Stimulated activated CD8-positive, alpha-beta memory T cell treated with anti-CD3 and anti-CD28 coated beads, Interleukin-12 subunit alpha, Interleukin-12 subunit beta, amount 100 ng/mL, for 24 hours (primary cell): ENCODE measurements around the gene DCAF4.
"Not testable (repeated sequence)": the region's sequence is repeated elsewhere in the genome, so short reads cannot be mapped to it uniquely, and the experiment has no call there.

Source experiments
- DNase-seq: peaks from one replicate; pipeline ENCODE4 v3.0.0-alpha.2; 2020; ENCODE audit errors: extremely low read depth

Gene DCAF4

GRCh38 chr14:72970824-72971434, 44.7 kb downstream of the DCAF4 start:
- DNase-seq = no peak

DNA sequence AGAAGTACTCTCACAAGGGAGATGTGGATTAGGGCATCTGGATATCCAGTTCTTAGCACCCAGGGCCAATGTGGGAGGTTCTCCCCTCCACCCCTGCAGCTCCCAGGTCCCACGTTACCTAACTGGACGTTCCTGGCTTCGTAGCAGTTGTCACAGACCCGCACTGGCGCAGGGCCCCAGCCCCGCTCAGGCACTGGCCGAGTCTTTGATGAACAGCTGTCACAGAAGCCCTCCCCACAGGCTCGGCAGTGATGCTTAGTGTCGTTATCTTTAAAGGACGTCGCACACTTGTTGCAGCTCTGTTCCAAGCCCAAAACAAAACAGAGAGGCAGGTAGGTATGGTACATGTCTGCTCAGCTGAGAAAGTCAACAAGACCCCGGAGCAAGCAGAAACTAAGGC, 48.4 kb downstream of the DCAF4 start:
- DNase-seq = no peak

DNA sequence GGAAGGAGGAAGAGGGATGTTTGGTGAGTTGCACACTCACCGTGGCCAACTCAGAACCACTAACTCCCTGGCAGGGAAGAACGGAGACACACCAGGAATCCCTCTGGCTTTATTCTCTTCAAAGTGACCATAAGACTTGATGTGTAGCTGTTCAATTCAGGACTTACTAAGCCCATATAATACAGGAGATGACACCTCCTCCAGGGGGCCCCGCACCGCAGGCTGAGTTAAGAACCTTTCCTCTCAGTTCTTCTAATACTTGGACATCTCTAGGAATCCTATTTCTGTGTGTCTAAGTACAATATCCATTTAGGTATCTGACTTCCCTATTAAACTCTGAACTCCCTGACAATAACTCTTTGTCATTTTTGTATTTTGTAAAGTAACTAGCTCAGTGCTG, 49.5 kb downstream of the DCAF4 start:
- no peak for DNase-seq

- DNase-seq = no peak
Observed at GRCh38 chr14:72978856-72979255, 52.6 kb downstream of the DCAF4 start.

GRCh38 chr14:72980863-72981262, 54.6 kb downstream of the DCAF4 start:
- DNase-seq = no peak

- no peak for DNase-seq
Observed at GRCh38 chr14:72982146-72982708, 56.0 kb downstream of the DCAF4 start.

DNA sequence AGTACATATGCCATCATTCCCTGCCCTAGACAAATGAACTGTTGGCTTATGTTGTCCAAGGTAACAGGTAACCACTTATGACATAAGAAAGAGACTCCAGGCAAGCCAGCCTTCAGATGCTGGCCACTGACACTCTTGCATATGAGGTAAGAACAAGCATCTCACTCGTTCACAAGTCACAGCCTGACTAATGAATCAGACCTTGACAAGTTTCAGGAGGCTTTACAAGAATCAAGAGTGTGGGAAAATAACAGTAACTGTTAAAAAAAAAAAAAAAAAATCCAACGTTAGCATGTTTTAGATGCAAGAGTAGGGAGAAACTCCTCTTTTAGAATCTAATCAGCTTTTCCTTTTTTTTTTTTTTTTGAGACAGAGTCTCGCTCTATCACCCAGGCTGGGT, 60.0 kb downstream of the DCAF4 start:
- no peak for DNase-seq

DNA sequence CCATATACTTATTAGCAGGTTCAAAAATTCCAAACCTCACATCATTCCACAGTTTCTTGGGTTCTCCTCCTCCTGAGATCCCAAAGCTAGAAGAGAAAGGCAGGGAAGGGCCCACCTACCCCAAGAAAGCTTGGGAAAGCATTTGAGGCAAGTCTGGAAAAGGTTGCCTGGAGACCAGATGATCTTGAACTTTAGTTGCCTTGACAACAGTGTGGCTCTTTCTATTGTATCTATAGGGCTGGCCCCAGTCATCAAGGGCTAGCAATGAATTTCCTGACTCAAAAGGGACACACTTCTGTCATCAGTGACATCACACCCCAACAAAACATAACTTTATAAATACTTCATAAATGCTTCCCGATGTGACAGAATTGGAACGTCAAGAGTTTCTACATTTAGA, 60.6 kb downstream of the DCAF4 start:
- no peak for DNase-seq

DNA sequence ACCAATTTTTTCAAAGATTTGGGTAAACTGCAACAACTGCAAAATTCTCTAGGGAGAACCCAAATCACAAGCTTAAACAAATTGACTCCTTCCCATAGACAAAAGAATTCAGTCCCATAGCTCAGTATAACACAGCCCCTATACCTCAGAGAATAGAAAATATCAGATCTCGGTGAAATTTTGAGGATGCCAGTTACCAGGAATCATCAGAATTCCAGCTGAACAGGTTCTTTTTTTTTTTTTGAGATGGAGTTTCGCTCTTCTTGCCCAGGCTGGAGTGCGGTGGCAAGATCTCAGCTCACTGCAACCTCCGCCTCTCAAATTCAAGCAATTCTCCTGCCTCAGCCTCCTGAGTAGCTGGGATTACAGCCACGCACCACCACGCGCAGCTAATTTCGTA, 63.9 kb downstream of the DCAF4 start:
- no peak for DNase-seq

DNA sequence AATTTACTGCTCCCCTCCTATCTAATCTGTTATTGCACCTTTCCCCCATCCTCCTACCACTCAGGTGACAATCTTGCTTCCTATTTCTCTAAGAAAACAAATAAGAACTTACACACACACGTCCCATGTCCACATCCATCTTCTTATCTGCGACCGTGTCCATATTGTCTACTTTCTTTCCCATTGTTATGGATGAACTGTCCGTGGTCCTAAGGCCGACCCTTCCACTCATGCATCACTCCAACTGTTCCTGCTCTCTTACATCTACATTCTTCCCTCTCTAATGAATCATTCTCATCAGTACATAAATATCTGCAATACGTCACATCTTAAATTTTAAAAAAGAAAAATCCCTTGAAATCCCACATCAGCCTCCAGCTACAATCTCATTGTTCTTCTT, 70.7 kb downstream of the DCAF4 start:
- DNase-seq = no peak

DNA sequence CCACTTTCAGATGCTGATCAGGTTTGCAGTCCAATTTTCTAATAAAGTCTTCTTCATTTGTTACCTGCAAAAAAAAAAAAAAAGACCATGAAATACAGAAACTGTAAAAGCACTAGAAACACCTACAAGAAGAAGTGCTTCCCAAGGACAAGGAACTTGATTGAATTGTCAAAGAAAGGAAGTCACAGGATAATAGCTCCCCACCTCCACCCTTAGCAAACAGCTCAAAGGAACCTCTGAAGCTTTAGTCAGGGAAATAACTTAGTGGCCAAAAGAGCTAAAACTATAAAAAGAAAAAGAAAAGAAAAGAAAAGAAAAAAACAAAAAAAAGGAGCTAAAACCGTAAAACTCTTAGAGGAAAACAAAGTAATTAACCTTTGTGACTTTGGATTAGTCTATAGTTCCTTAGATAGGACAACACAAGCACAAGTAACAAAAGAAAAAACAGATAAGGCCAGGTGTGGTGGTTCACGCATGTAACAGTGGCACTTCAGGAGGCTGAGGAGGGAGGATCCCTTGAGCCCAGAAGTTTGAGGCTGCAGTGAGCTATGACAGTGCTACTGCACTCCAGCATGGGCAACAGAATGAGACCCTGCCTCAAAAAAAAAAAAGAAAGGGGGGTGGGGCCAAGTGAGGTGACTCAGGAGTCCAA, 72.1 kb downstream of the DCAF4 start:
- no peak for DNase-seq

DNA sequence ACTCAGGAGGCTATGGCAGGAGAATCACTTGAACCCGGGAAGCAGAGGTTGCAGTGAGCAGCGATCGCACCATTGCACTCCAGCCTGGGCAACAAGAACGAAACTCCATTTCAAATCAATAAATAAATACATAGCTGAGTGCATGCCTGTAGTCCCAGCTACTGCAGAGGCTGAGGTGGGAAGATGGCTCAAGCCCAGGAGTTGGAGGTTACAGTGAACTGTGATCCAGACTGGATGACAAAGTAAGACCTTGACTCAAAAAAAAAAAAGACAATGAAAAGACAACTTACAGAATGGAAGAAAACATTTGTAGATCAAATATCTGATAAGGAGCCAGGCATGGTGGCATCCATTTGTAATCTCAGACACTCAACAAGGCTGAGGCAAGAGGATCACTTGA, 73.1 kb downstream of the DCAF4 start:
- no peak for DNase-seq

GRCh38 chr14:73000073-73000472, 73.8 kb downstream of the DCAF4 start:
- no peak for DNase-seq

GRCh38 chr14:73003681-73004080, 77.4 kb downstream of the DCAF4 start:
- no peak for DNase-seq

- not testable (repeated sequence) for DNase-seq
Observed at GRCh38 chr14:73004641-73005040, 78.4 kb downstream of the DCAF4 start.

DNA sequence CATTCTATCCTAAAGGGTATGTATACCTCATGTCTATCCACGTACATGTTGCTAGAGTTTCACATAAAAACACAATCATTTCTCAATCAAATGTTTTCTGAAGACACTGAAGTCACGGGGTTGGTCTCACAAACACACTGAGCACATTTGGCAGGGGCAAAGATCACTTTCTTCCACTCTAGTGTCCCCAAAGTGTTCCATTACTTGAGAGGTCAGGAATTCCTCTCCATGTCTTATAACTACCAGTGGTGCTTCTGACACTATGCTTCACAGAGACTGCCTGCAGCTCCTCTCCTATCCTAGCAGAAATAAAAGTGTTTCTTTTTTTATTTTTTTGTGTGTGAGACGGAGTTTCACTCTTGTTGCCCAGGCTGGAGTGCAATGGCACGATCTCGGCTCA, 81.6 kb downstream of the DCAF4 start:
- DNase-seq = no peak

DNA sequence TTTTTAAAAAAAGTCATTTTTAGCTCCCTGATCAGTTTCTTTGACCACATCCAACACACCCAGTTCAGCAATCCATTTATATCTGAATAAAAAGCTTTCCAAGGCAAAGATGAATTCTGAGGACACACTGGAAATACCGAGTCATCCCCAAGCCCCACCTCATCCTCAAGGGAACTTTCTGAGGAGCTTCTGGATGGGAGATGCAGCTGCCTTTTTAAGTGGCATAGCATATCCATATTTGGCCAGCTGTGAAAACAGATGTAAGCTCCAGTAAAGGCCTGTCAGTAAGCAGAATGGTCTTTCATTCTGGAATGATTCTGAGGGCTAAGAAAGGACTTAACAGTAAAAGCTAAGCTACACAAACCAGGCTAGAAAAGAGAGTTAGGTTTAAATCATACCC, 82.2 kb downstream of the DCAF4 start:
- no peak for DNase-seq
